NCI-H2196 (cell line): ENCODE measurements around the gene DNTT.
A peak's percentile ranks its signal among the peaks of the same experiment; 100 is the strongest.
"Not testable (repeated sequence)": the region's sequence is repeated elsewhere in the genome, so short reads cannot be mapped to it uniquely, and the experiment has no call there.

Experiments used
- DNase-seq: peaks from one replicate; lab custom pipeline; 2025; ENCODE audit not compliant: unreplicated experiment; lab: John Stamatoyannopoulos, UW

Gene DNTT

DNA sequence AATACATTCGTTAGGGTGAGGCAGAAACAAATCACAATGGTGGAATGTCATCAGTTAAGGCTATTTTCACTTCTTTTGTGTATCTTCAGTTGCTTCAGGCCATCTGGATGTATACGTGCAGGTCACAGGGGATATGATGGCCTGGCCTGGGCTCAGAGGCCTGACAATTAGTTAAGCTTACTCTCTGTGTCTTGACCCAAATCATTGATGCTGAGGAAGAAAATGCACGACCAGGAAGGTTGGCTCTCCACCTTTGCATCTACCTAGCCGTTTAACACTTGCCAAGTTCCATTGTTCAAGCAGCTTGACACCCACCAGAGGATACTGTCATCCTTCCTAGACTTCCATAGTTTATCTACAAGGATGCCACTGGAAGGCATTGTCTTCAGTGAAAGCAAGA, 4.6 kb downstream of the DNTT start:
- DNase-seq: not testable (repeated sequence)

DNA sequence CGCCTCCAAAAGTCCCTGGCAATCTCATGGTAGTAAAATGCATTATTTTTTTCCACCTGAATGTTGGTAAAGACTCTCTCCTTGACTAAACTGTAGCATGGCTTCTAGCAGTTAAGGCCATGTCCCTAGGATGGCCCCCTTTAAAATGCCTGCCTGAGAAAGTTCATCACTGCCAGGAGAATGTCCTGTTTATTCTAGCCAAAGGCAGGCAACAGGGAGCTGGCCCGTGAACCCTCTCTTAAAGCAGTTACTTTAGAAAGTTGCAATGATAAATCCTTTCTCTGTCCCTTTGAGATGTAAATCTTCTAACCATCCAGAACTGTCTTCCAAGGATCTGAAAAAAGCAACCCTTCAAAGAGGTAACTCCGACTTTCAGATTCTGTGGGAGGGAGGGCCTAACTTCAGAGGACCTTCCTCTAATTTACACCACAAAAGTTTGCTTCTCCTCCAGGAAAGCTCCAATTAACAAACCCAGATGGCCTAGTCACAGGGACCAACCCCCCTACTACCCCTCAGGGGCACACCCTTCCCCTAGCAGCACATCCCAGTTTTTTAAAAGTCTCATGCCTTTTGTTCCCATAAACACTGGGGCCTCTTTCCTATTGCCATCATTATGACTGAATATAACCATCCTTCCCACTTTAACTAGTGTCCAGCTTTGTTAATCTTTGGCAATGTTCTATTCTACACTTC, 5.5 kb downstream of the DNTT start:
- no peak for DNase-seq

DNA sequence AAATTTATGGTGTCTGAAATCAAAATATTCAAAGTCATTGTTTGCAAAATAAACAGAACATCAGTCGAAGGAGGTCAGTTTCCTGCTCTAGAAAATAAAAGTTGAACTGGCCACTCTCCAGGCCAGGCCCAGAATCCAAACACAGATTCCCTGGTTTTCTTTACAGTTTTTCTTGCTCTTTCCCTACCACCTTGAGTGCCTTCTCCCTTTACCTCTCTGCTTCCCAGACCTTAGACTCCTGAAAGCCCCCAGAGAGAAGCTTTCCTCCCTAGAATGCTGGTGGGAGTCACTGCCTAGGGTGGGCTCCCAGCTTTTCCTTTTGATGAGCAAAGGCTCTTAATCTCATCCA, 6.1 kb downstream of the DNTT start:
- DNase-seq: no peak

DNA sequence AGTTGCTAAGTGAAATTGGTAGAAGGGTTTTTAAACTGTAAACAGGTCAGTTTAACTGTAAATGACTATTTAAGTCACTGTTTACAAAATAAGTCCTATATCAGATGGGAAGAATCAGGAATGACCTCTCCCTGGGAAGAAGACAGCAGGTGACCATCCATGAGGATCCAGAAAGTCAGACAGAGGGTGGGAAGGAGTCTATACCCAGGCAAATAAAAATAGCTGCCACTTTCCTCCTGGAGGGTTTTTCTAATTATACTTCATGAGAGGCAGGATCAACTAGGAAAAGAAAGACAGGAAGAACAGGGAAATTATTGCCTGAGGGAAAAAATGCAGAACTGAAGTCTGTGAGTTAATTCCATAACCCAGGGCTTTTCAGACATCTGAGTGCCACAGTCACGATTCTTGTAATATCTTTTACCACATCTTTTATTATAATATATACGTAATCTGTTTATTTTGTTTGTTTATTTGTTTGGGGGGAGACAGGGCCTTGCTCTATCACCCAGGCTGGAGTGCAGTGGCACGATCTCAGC, 7.0 kb downstream of the DNTT start:
- DNase-seq: no peak

DNA sequence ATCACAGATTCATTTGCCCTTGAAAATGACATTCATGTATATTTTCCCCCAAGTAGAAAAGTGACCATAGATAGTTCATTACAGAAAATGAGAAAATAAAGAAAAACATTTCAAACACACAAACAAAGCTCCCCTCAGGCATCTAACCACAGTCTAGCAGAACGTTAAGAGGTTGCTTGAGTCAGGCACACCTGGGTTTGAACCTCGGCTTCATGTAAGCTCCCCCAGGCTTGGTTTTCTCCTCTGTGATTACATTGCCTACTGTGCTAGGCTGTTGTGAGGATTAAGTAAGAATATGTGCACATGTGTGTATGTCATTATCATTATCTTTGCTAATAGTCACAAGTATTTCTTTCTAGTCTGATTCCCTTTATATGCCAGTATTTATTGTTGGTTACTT, 9.1 kb downstream of the DNTT start:
- no peak for DNase-seq

DNA sequence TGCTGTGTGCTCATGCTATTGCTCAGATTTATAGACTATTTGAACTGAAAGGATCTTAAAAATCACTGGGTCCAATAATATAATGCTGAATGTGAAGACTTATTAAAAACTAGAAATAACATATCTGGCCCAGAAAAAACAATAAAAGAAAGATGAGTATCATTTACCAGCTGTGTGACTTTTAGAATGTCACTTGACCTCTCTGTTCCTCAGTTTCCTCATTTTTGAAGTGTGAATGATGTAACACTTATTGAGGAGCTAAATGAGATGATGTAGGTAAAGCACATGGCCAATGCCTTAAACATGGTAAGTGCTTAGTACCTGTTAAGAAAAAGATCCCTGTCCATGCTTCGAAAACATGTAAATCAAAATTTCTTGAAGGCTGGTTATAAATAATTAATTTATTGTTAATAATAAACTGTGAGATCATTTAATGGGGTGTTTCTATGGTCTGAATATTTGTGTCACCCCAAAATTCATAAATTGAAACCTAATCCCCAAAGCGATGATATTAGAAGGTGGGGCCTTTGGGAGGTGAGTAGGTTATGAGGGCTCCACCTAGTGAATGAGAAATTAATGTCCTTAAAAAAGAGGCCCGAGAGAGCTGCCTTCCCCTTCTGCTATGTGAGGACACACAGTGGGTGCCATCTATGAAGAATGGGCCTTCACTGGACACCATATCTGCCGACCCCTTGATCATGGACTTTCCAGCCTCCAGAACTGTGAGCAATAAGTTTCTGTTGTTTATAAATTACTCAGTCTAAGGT, 13.0 kb downstream of the DNTT start:
- DNase-seq: no peak

DNA sequence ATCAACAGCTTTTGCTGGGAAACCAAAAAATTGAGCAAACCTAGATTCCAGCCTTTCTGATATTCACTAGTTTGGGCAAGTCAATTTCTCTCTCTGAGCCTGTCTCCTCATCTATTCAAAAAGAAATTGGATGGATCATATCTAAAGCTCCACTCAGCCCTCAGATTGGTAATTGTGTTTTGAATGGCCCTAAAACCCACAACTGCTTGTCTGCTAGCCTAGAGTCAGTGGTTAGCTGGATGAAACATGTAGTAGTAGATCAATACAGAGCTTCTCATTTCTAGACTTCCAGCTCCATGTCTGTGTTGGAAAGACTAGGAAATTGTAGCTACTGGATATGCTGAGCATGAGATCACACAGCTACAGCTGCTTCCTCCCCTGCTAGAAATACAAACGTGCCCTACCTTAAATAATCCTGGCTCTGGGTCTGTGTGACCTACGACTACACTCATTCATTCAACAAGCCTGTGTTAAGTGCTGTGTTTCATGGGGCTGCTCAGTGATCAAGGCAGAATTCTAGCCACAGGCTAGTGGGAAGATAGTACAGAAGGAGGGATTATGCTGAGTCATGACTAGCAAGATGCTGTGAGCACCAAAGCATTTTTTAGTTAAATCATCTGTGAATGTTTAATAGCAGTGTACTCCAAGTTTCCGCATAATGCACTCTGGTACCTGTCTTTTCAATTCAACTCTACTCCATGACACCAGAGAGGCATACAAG, 15.7 kb downstream of the DNTT start:
- DNase-seq: no peak

DNA sequence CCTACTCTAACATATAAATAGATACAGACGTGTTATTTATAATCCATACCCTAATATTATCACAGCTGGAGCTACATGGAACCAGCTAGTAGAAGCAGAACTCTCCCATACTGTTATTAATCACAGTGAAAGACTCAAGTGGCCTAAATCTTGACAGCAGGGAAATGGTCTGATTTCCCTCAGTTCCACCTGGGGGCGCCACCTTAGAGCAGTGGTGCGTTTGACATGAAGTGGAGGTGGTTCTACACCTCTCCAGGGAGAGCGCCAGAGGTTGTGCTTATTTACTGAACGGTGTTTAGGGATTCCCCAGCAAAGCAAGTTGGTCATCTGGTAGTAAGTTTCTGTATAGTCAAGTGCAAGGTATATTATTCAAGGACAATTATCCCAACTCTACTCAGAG, 17.6 kb downstream of the DNTT start:
- DNase-seq: no peak

DNA sequence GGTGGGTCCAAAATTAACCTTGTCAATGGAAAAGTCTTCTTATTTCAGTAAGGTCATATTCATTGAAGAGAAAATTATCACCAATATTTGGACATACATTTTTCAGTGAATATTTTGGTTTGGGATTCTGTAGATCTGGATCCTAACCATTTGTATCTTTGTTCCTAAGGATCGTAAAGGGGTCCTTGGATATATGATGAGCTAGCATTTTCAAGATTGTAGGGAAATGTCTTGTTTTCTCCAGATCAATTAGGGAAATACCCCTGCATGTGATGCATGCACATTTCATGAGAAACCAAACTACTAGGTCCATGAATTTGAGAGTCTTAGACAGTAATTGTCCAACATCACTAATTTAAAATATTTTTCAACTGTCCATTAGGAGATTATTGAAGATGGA, 18.0 kb downstream of the DNTT start:
- no peak for DNase-seq

DNA sequence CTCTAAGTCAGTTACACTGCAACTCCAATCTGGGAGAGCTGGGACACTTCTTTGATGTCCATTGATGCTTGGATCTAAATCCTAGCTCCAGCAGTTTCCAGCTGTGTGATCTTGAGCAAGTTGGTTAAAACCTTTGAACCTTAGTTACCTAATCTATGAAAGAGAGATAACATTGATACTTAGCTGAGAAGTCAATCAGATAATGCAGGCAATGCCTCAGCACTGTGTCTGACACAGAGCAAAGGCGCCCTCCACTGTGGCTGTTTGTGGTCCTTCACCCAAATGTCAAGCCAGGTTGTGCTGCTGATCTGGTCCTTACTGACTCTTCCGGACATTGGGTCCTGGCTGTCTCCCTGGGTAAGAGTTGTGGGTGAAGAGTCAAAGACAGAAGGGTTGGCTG, 20.2 kb downstream of the DNTT start:
- DNase-seq: no peak

DNA sequence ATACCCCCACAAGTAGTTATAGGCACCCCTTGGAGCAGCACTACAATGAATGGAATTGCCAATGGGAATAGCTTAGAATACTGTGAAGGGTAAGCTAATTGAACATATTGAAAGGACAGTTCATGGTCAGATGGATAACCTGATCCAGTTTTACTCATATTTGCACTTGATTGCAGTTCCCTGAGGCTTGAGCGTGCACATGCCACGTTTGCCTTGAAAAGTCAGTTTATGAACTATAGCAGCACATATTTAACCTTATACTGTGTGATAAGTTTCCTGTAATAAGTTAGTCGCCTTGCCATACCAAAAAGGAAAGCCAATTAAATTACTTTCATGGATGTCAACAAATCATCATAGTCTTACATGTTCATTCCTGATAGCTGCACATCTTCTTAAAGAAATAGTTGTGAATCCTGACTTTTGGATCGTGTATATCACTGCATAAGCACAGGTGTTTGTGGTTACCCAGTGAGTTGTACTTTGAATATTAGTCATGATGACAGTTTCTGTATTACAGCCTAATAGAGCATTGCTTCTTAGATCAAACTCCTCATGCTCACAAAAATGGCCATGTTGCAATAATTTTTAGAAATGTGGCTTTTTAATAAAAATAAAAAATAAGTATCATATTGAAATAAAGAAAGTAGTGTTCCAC, 21.6 kb downstream of the DNTT start:
- DNase-seq: no peak

DNA sequence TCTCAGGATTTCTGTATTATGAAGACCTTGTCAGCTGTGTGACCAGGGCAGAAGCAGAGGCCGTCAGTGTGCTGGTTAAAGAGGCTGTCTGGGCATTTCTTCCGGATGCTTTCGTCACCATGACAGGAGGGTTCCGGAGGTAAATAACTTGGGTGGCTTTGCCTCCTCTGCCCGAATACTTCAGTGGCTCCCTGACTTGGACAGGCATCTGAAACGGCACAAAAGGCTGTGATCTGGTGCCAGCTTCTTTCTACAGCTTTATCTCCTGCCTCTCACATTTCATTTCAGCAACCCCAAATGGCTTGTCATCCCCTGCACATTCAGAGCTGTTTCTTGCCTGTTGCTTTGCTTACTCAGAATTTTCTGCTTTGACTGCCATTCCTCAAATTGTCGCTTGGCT, 23.2 kb downstream of the DNTT start:
- no peak for DNase-seq

DNA sequence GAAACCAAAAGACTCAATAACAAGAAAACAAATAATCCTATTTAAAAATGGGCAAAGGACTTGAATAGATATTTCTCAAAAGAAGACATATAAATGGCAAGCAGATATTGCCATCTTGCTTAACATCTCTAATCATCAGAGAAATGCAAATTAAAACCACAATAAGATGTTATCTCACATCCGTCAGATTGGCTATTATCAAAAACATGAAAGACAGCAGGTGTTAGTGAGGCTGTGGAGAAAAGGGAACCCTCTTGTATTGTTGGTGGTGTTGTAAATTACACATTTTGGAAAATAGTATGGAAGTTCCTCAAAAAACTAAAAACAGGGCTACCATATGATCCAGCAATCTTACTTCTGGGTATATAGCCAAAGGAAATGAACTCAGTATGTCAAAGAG, 28.9 kb downstream of the DNTT start:
- DNase-seq: no peak

DNA sequence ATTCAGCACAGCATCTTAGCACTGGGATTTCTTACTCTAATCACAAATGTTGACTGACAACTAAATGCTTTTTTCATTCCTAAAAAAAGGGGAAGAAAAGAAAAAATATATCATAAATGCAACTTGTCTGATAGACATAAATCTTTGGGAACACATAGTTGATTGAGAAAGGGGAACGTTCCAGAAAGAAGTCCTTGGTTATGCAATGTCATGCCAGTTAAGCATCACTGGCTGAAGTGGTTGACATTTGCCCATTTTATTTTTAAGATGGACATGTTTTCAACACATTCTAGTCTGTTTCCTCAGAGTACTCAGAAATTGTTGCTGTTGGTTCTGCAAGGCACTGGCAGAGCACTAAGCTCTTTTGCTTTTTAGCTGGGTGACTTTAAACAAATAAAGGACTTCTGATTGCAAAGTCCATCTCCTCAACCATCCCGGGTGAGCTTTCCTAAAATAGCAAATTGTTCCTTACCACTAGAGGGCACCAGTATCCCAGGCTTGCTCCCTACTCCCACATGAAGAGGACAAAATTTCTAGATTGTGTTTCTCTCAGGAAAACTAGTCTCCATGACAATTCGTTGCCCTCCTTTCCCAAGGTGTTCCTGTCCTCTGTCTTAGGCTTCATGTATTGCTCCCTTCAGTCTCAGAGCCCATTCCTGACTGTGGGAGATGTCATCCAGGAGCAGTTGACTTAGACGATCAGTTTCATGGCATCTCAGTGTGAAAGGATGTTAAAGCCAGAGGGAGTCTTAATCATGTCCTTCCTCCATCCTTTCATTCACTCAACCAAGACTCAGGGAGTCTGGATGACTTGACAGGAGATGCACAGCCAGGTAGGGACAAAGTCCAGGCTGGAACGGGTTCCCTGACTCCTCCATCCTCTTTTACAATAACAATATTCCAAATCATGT, 30.6 kb downstream of the DNTT start:
- peak; percentile 17 for DNase-seq

DNA sequence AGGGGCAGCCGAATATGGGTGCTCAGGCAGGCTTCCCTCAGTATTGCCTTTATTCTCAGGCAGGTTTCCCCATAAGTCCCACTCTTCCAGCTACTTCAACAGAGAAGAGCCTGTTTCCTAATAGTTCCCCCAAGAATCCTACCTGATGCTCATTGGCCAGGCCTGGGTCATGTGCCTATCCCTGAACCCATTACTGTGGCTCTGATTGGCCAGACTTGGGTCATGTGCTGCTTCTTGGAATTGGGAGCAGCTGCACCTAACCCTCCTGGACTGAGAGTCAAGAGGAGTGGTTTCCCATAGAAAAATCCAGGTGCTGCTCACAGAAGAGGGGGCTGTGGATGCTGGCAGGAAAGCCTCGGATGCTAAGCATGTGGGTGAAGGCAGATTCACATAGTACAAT, 32.9 kb downstream of the DNTT start:
- DNase-seq: no peak

DNA sequence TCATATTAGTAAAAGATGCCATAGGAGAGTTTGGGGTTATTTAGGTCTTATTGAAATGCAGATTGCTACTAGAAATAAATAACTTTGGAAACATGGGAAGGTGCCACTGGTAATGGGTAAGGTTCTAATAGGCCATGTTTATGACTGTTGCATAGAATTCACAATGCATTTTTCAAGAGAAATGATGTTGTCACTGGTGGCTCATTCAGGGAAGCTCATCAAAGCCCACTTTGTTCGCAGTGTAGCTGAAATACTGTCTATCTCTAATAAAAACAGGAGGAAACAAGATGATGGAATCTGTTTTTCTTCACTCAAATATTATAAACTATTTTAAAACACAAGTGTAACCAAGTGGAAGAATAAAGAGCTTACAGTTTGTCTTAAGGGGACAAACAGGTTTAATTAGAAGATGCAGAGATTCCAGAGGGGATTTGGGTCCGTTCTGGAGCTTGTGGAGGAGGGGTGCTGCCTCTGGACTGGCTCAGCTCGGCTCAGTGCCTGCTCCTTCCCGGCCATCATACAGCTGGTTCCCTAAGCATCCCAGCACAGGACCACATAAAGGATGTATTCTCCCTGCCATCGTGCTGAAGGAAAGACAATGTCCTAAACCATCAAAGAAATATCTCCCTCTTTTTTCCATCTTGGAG, 34.2 kb downstream of the DNTT start:
- DNase-seq: no peak

DNA sequence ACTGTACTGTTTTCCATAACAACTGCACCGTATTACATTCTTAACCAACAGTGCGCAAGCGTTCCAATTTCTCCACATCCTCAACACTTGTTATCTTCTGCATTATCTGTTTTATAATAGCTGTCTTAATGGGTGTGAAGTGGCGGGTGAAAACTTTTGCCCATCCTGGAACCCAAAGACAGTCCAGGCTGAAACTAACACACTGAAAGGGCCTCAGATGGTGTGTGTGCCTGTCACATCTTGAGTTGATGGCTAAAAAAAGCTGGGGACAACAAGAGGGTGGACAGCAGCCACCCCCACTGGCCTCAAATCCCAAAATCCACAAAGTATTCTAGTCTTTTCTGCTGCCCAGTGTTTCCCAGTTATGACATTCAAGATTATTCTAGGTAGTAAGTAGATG, 35.1 kb downstream of the DNTT start:
- no peak for DNase-seq

DNA sequence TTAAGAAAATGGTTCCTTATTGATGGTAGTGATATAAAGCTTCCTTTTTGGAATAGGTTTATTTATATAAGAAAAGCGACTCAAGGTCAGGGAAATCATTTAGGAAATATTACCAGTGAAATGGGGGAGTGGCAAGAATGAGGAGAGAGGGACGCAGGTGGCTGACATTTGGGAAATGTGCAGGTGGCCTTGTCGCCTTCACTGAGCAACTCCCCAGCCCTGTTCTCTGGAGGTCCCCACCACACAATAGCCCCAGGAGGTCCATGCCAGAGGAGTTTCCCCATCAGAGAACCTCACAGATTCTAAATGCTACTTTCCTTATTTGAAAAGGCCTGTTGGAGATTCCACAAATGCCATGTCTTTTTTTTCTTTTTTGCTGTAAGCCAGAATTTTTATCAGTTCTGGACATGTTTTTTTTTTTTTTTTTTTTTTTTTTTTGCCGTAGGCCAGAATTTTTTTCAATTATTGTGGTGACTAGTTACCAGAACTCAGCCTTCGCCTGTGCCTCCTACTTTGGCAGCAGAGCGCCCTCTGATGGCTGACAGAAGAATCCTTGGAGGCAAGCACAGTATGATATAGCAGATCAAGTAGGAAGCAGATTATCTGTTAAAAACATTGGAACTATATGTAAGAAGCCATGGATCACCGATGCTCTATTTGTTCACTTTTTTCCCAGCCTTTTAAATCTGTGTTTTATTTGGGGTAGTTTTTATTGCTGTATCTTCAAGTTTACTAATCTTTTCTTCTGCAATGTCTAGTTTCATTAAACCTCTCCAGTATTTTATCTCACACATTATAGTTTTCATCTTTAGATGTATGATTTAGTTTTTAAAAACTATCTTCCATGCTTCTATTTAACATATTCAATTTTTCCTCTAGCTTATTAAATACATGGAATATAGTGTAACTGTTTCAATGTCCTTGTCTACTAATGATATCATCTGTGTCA, 36.0 kb downstream of the DNTT start:
- peak; percentile 60 for DNase-seq
